ENCODE measurements around the gene LMBRD2. TPM values are rescaled to one million over a fixed set of nuclear protein-coding genes. Genes with fewer than 3 reads are reported as not detected.

Gene LMBRD2
- total and polyA plus RNA-seq, 7 donors, result 0.60 to 16.1 (median 9.8) TPM

GRCh38 chr5:36174119-36174518 lies 22.4 kb upstream of the LMBRD2 start:
- H3K4me3 ChIP-seq, result no peak overlapping the region
- intact Hi-C loops (cut with DNase I), result loop anchor here (10.0 kb wide), 2 partner anchors 221 to 521 kb away; no protein-coding TSS in a partner anchor
- no peaks in the 10 kb centered on the region for H3K9me3 ChIP-seq
- no peak for DNase-seq
- 85% methylated on average over 3 of the region's 3 CpGs for WGBS, 2 donors
- no peak overlapping the region for H3K27ac ChIP-seq
- H3K27me3 ChIP-seq, result no peaks in the 10 kb centered on the region
- no peaks in the 10 kb centered on the region for H3K4me1 ChIP-seq
- peaks cover 1 to 84% (median 10%) of the 10 kb centered on the region in 4 donors for H3K36me3 ChIP-seq
- TF ChIP-seq POLR2A (IDR thresholded peaks at IDR 0.05) (no peak), CTCF (IDR thresholded peaks at IDR 0.05) (no peak), EP300 (IDR thresholded peaks at IDR 0.05) (no peak), POLR2AphosphoS5 (IDR thresholded peaks at IDR 0.05) (no peak)

GRCh38 chr5:36173426-36173825 lies 21.7 kb upstream of the LMBRD2 start:
- H3K4me3 ChIP-seq, result no peak overlapping the region
- no peaks in the 10 kb centered on the region for H3K27me3 ChIP-seq
- H3K9me3 ChIP-seq, result no peaks in the 10 kb centered on the region
- H3K4me1 ChIP-seq, result no peaks in the 10 kb centered on the region
- TF ChIP-seq POLR2AphosphoS5 (IDR thresholded peaks at IDR 0.05) (no peak), POLR2A (IDR thresholded peaks at IDR 0.05) (no peak), EP300 (IDR thresholded peaks at IDR 0.05) (no peak), CTCF (IDR thresholded peaks at IDR 0.05) (no peak)
- no peak for DNase-seq
- intact Hi-C loops (cut with DNase I), result loop anchor here (10.0 kb wide), 2 partner anchors 221 to 521 kb away; no protein-coding TSS in a partner anchor
- WGBS, 2 donors, result 84 to 91% methylated on average over 2 of the region's 2 CpGs
- peaks cover 5 to 84% (median 11%) of the 10 kb centered on the region in 4 donors for H3K36me3 ChIP-seq
- no peak overlapping the region for H3K27ac ChIP-seq

GRCh38 chr5:36172599-36172998 lies 20.9 kb upstream of the LMBRD2 start:
- WGBS, 2 donors, result 18 to 64% methylated on average over 1 of the region's 1 CpG
- Histone ChIP-seq H3K36me3 (peaks cover 5 to 89% (median 14%) of the 10 kb centered on the region in 4 donors), H3K27me3 (no peaks in the 10 kb centered on the region), H3K27ac (no peak overlapping the region), H3K4me1 (no peaks in the 10 kb centered on the region), H3K4me3 (no peak overlapping the region), H3K9me3 (no peaks in the 10 kb centered on the region)
- intact Hi-C loops (cut with DNase I), result loop anchor here (10.0 kb wide), 2 partner anchors 222 to 522 kb away; no protein-coding TSS in a partner anchor
- TF ChIP-seq CTCF (IDR thresholded peaks at IDR 0.05) (no peak), POLR2AphosphoS5 (IDR thresholded peaks at IDR 0.05) (no peak), EP300 (IDR thresholded peaks at IDR 0.05) (no peak), POLR2A (IDR thresholded peaks at IDR 0.05) (no peak)
- DNase-seq, result no peak

GRCh38 chr5:36170832-36171424 lies 19.2 kb upstream of the LMBRD2 start:
- no peaks in the 10 kb centered on the region for H3K4me1 ChIP-seq
- H3K27me3 ChIP-seq, result no peaks in the 10 kb centered on the region
- WGBS, 2 donors, result 89 to 90% methylated on average over 5 of the region's 5 CpGs
- intact Hi-C loops (cut with DNase I), result loop anchor here (10.0 kb wide), 2 partner anchors 224 to 524 kb away; no protein-coding TSS in a partner anchor
- H3K27ac ChIP-seq, result no peak overlapping the region
- H3K9me3 ChIP-seq, result no peaks in the 10 kb centered on the region
- peaks cover 5 to 95% (median 14%) of the 10 kb centered on the region in 4 donors for H3K36me3 ChIP-seq
- DNase-seq, result no peak
- no peak for TF ChIP-seq POLR2AphosphoS5 (IDR thresholded peaks at IDR 0.05)
- no peak for TF ChIP-seq POLR2A (IDR thresholded peaks at IDR 0.05)
- no peak for TF ChIP-seq CTCF (IDR thresholded peaks at IDR 0.05)
- no peak for TF ChIP-seq EP300 (IDR thresholded peaks at IDR 0.05)
- H3K4me3 ChIP-seq, result no peak overlapping the region

Data from sigmoid colon (tissue), 7 donors.